Psoas muscle (tissue), 8 donors: Measurements from ENCODE around the gene CAPN9. TPM values are rescaled to one million over a fixed set of nuclear protein-coding genes. Genes with fewer than 3 reads are reported as not detected.

ENCODE experiments used
- ATAC-seq, 4 donors: fragments of 200-7000 bp; cut with Tn5 transposase; one replicate each; pipeline ENCODE4 v1.9.1; 2020; ENCODE audit warnings: moderate library complexity in 3 of 4, mild to moderate bottlenecking in 2 of 4
- DNase-seq, 2 donors: peaks; one replicate each; pipeline ENCODE4 v3.0.0-alpha.2; 2020
- H3K27ac ChIP-seq: fragments of 200-600 bp; one replicate; pipeline ENCODE4 v1.8.0; 2022
- H3K27me3 ChIP-seq, 3 donors: fragments of 200-600 bp in 1 of 3; one replicate each; pipeline versions ENCODE4 v1.6.1 to v1.8.0; 2013 to 2022; ENCODE audit warnings: low read length in 2 of 3, mild to moderate bottlenecking in 2 of 3, moderate library complexity in 1 of 3; ENCODE audit not compliant: insufficient read depth in 3 of 3
- H3K36me3 ChIP-seq, 2 donors: fragments of 200-600 bp in 1 of 2; one replicate each; pipeline versions ENCODE4 v1.6.1 to v1.8.0; 2013 to 2022; ENCODE audit warnings: low read depth in 1 of 2, mild to moderate bottlenecking in 1 of 2, moderate library complexity in 1 of 2; ENCODE audit not compliant: insufficient read depth in 1 of 2
- H3K4me1 ChIP-seq: fragments of 200-600 bp; one replicate; pipeline ENCODE4 v1.8.0; 2022
- H3K4me3 ChIP-seq: fragments of 200-600 bp; one replicate; pipeline ENCODE4 v1.8.0; 2022; ENCODE audit warnings: mild to moderate bottlenecking
- H3K9me3 ChIP-seq: fragments of 200-600 bp; one replicate; pipeline ENCODE4 v1.8.0; 2022
- CTCF ChIP-seq: fragments of 200-600 bp; IDR thresholded peaks from one replicate; pipeline ENCODE4 v1.8.0; 2022; ENCODE audit warnings: antibody characterized with exemption
- WGBS, 3 donors: extraction: QIAGEN DNeasy Blood & Tissue Kit; methylation state at CpG; one replicate each; pipeline versions ENCODE4 v1.1.6 to v1.1.7; 2013; 5-methylcytosine and 5-hydroxymethylcytosine counted together
- intact Hi-C, 2 donors: fragments of 100-400 bp; cut with DNase I; formaldehyde crosslinking; loops; one replicate each; pipeline versions ENCODE4 v1.11.0 to v1.14.2; 2022
- polyA plus RNA-seq, 3 donors: library from polyadenylated mRNA; stranded (reverse); fragments of 200-250 nt; gene quantifications; one replicate each; pipeline ENCODE4 v1.2.3, GENCODE V29; 2013
- total RNA-seq, 4 donors: library from RNA; stranded (reverse); fragmentation: NEBNext Ultra II Directional in 2 of 4; extraction: Animal tissue kit (Norgen Biotek cat#: 25700) in 2 of 4; gene quantifications; one replicate each; pipeline versions ENCODE4 v1.2.1 to v1.2.4, GENCODE V29; 2021 to 2023
- donor health status: healthy with polysubstance abuse.
- donor health status: DM: no; HTN: no; CAD: no; lungs with moderate emphysema.
- donor health status: Bipolar disorder and iron deficiency.
- donor health status: healthy.
- donor health status: DM: yes; HTN: yes; CAD: no.
- donor health status: DM: no; HTN: no; CAD: no.
- donor health status: DM: no; HTN: no; CAD: no.
- donor health status: DM: yes; HTN: yes; CAD: no.

The CAPN9 gene
- total and polyA plus RNA-seq, 7 donors: 0.03 TPM; not detected in 6

- intact Hi-C loops: no loop called here
- ATAC-seq (no peak), DNase-seq (no peak)
- Histone ChIP-seq H3K36me3 (peaks cover 0 to 28% of the 10 kb centered on the region in 2 donors), H3K27me3 (no peaks in the 10 kb centered on the region), H3K27ac (no peak overlapping the region), H3K4me1 (peaks cover 51% of the 10 kb centered on the region), H3K9me3 (no peaks in the 10 kb centered on the region), H3K4me3 (no peak overlapping the region)
- WGBS, 3 donors: 80 to 98% (median 94%) methylated on average over 8 of the region's 8 CpGs
- TF ChIP-seq CTCF: no peak
Observed at GRCh38 chr1:230850547-230850946, 103.4 kb downstream of the CAPN9 start.

GRCh38 chr1:230851291-230851691 lies 104.1 kb downstream of the CAPN9 start:
- 79 to 91% (median 85%) methylated on average over 5 of the region's 5 CpGs for WGBS, 3 donors

More at GRCh38 chr1:230851291-230851691, 104.1 kb downstream of the CAPN9 start:
- H3K27ac ChIP-seq: no peak overlapping the region
- no peak for DNase-seq
- intact Hi-C loops: no loop called here
- no peak for ATAC-seq
- H3K4me3 ChIP-seq: no peak overlapping the region
- peaks cover 56% of the 10 kb centered on the region for H3K4me1 ChIP-seq
- H3K27me3 ChIP-seq: no peaks in the 10 kb centered on the region
- H3K36me3 ChIP-seq: peaks cover 0 to 28% of the 10 kb centered on the region in 2 donors
- no peak for TF ChIP-seq CTCF
- no peaks in the 10 kb centered on the region for H3K9me3 ChIP-seq

Other genes starting within 250 kb of the CAPN9 start
- 10 to 100 TPM; 17.5 to 30.5 (median 25.0) TPM for gene COG2, start 104.9 kb upstream of the CAPN9 start, total RNA-seq
- gene COG2, start 104.9 kb upstream of the CAPN9 start, polyA plus RNA-seq: 10 to 100 TPM; 11.9 to 30.5 (median 15.3) TPM
- 10 to 100 TPM; 36.1 to 61.7 (median 48.8) TPM for gene AGT, start 33.3 kb upstream of the CAPN9 start, total RNA-seq
- gene AGT, start 33.3 kb upstream of the CAPN9 start, polyA plus RNA-seq: 100 to 1,000 TPM in 1 of 3 donors, 10 to 100 TPM in 1, 1 to 10 TPM in 1; 9.2 to 187 (median 36.8) TPM
- gene C1orf198, start 121.1 kb downstream of the CAPN9 start, total RNA-seq: 100 to 1,000 TPM in 2 of 4 donors, 10 to 100 TPM in 2; 32.0 to 122 (median 86.7) TPM
- 10 to 100 TPM; 44.6 to 99.6 (median 81.8) TPM for gene C1orf198, start 121.1 kb downstream of the CAPN9 start, polyA plus RNA-seq
- gene TTC13, start 231.5 kb downstream of the CAPN9 start, total RNA-seq: 10 to 100 TPM in 2 of 4 donors, 1 to 10 TPM in 2; 7.6 to 14.3 (median 9.5) TPM
- 10 to 100 TPM in 2 of 3 donors, 1 to 10 TPM in 1; 9.3 to 24.2 (median 11.5) TPM for gene TTC13, start 231.5 kb downstream of the CAPN9 start, polyA plus RNA-seq
- 10 to 100 TPM in 3 of 4 donors, 1 to 10 TPM in 1; 7.9 to 18.7 (median 12.2) TPM for gene ARV1, start 231.7 kb downstream of the CAPN9 start, total RNA-seq
- gene ARV1, start 231.7 kb downstream of the CAPN9 start, polyA plus RNA-seq: 10 to 100 TPM; 12.6 to 22.5 (median 21.8) TPM